IMR-90 (cell line): Measurements from ENCODE around the gene SCAF1.

Source experiments
- MAFK ChIP-seq: IDR thresholded peaks from 2 replicates; pipeline ENCODE4 v1.6.1; 2012; ENCODE audit warnings: low read depth, low read length, improper control_type of control experiment
- MXI1 ChIP-seq: IDR thresholded peaks from 2 replicates; pipeline ENCODE4 v1.6.1; 2012; ENCODE audit warnings: low read depth, mild to moderate bottlenecking, low read length, moderate library complexity, borderline replicate concordance
- POLR2A ChIP-seq: IDR thresholded peaks from 2 replicates; pipeline ENCODE4 v1.6.1; 2012; ENCODE audit warnings: mild to moderate bottlenecking, low read depth, low read length
- TF ChIP-seq, protein P1 (sequence below): conservative IDR thresholded peaks from 2 replicates; pipeline ENCODE4 v1.5.1; 2012; ENCODE audit warnings: mild to moderate bottlenecking, low read depth, low read length, improper control_type of control experiment

DNA sequence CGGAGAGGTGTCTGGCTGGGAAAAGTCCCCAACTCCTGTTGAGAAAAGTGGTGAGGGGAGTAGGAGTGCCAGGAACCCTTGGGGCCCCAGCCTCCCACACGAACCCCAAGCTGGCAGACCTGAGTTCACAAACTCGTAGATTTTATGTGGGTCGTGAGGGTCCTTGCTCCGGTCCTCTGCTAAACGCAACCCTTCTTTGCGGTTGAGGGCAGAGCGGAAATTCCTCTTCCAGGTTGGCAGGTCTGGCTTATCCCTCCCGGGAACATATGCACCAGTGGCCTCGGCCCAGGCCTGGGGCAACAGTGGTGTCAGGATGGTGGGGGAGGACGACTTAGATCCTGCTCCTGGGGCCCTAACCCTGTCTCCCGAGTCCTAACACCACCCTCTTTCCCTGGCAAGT is 21.2 kb downstream of the SCAF1 start:
- TF ChIP-seq POLR2A (no peak), MAFK (no peak), MXI1 (no peak)
- TF ChIP-seq, protein P1, sequence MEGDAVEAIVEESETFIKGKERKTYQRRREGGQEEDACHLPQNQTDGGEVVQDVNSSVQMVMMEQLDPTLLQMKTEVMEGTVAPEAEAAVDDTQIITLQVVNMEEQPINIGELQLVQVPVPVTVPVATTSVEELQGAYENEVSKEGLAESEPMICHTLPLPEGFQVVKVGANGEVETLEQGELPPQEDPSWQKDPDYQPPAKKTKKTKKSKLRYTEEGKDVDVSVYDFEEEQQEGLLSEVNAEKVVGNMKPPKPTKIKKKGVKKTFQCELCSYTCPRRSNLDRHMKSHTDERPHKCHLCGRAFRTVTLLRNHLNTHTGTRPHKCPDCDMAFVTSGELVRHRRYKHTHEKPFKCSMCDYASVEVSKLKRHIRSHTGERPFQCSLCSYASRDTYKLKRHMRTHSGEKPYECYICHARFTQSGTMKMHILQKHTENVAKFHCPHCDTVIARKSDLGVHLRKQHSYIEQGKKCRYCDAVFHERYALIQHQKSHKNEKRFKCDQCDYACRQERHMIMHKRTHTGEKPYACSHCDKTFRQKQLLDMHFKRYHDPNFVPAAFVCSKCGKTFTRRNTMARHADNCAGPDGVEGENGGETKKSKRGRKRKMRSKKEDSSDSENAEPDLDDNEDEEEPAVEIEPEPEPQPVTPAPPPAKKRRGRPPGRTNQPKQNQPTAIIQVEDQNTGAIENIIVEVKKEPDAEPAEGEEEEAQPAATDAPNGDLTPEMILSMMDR: no peak
